H9 (cell line): ENCODE data around the gene MAD1L1. TPM values are rescaled to one million over a fixed set of nuclear protein-coding genes. Genes with fewer than 3 reads are reported as not detected.
A peak's percentile ranks its signal among the peaks of the same experiment; 100 is the strongest.

ENCODE experiments used
- DNase-seq: peaks from one replicate; pipeline ENCODE4 v3.0.0-alpha.2; 2017
- H2AFZ ChIP-seq: one replicate; pipeline ENCODE4 v1.6.1; 2013; ENCODE audit warnings: mild to moderate bottlenecking, low read length, control low read depth, moderate library complexity
- H2AK5ac ChIP-seq: 2 replicates; pipeline ENCODE4 v1.6.1; 2013; ENCODE audit warnings: low read length, control low read depth, mixed read lengths; ENCODE audit not compliant: insufficient read length
- H2BK120ac ChIP-seq: one replicate; pipeline ENCODE4 v1.6.1; 2013; ENCODE audit warnings: low read depth, mild to moderate bottlenecking, low read length, control low read depth, inconsistent platforms; ENCODE audit not compliant: poor library complexity, severe bottlenecking
- H2BK12ac ChIP-seq: 2 replicates; pipeline ENCODE4 v1.6.1; 2013; ENCODE audit warnings: low read length, control low read depth, mixed read lengths, low read depth; ENCODE audit not compliant: insufficient read length
- H2BK15ac ChIP-seq: 2 replicates; pipeline ENCODE4 v1.6.1; 2013; ENCODE audit warnings: low read depth, low read length, control low read depth
- H2BK20ac ChIP-seq: one replicate; pipeline ENCODE4 v1.6.1; 2013; ENCODE audit warnings: low read depth, mild to moderate bottlenecking, low read length, control low read depth, inconsistent platforms; ENCODE audit not compliant: poor library complexity, severe bottlenecking
- H2BK5ac ChIP-seq: 2 replicates; pipeline ENCODE4 v1.6.1; 2013; ENCODE audit warnings: low read length, control low read depth, mixed read lengths; ENCODE audit not compliant: insufficient read length
- H3K14ac ChIP-seq: 2 replicates; pipeline ENCODE4 v1.6.1; 2013; ENCODE audit warnings: low read length, control low read depth; ENCODE audit not compliant: insufficient read depth
- H3K18ac ChIP-seq: 2 replicates; pipeline ENCODE4 v1.6.1; 2013; ENCODE audit warnings: low read depth, mild to moderate bottlenecking, mixed read lengths, low read length, control low read depth; ENCODE audit not compliant: insufficient read length
- H3K23ac ChIP-seq: 2 replicates; pipeline ENCODE4 v1.6.1; 2013; ENCODE audit warnings: low read length, control low read depth, mixed read lengths, low read depth; ENCODE audit not compliant: insufficient read length
- H3K23me2 ChIP-seq: 2 replicates; pipeline ENCODE4 v1.6.1; 2013; ENCODE audit warnings: low read depth, mild to moderate bottlenecking, mixed read lengths, low read length, control low read depth; ENCODE audit not compliant: insufficient read length, poor library complexity, severe bottlenecking
- H3K27ac ChIP-seq: 2 replicates; pipeline ENCODE4 v1.5.1; 2013; ENCODE audit warnings: low read length, control low read depth, mixed read lengths, low read depth; ENCODE audit not compliant: insufficient read length
- H3K27me3 ChIP-seq: 2 replicates; pipeline ENCODE4 v1.6.1; 2013; ENCODE audit warnings: low read length, control low read depth, inconsistent platforms; ENCODE audit not compliant: insufficient read depth
- H3K4ac ChIP-seq: 2 replicates; pipeline ENCODE4 v1.6.1; 2013; ENCODE audit warnings: low read depth, mild to moderate bottlenecking, control low read depth, inconsistent platforms, low read length, moderate library complexity
- H3K4me1 ChIP-seq: 2 replicates; pipeline ENCODE4 v1.6.1; 2013; ENCODE audit warnings: low read length, control low read depth, inconsistent platforms; ENCODE audit not compliant: insufficient read depth
- H3K4me2 ChIP-seq: 2 replicates; pipeline ENCODE4 v1.6.1; 2013; ENCODE audit warnings: low read length, control low read depth, mixed read lengths; ENCODE audit not compliant: insufficient read length, insufficient read depth
- H3K56ac ChIP-seq: 2 replicates; pipeline ENCODE4 v1.6.1; 2013; ENCODE audit warnings: low read depth, mild to moderate bottlenecking, mixed read lengths, low read length, control low read depth; ENCODE audit not compliant: insufficient read length
- H3K79me1 ChIP-seq: 2 replicates; pipeline ENCODE4 v1.6.1; 2013; ENCODE audit warnings: low read depth, mild to moderate bottlenecking, moderate library complexity, low read length, control low read depth, inconsistent platforms; ENCODE audit not compliant: insufficient read depth, poor library complexity, severe bottlenecking
- H3K79me2 ChIP-seq: 2 replicates; pipeline ENCODE4 v1.6.1; 2013; ENCODE audit warnings: low read length, control low read depth, inconsistent platforms; ENCODE audit not compliant: insufficient read depth
- H3K9ac ChIP-seq: 2 replicates; pipeline ENCODE4 v1.6.1; 2013; ENCODE audit warnings: low read length, control low read depth, mixed read lengths; ENCODE audit not compliant: insufficient read length; ENCODE audit errors: extremely low read depth
- H3K9me3 ChIP-seq: one replicate; pipeline ENCODE4 v1.6.1; 2013; ENCODE audit warnings: low read depth, low read length, inconsistent platforms; ENCODE audit not compliant: control insufficient read depth
- H3T11ph ChIP-seq: one replicate; pipeline ENCODE4 v1.6.1; 2013; ENCODE audit warnings: mild to moderate bottlenecking, low read length, control low read depth, inconsistent platforms
- H4K20me1 ChIP-seq: one replicate; pipeline ENCODE4 v1.6.1; 2013; ENCODE audit not compliant: control insufficient read depth, insufficient read length, insufficient read depth
- H4K5ac ChIP-seq: 2 replicates; pipeline ENCODE4 v1.6.1; 2013; ENCODE audit warnings: low read depth, mild to moderate bottlenecking, mixed read lengths, low read length, control low read depth; ENCODE audit not compliant: insufficient read length
- H4K8ac ChIP-seq: replicated peaks from 2 replicates; pipeline ENCODE4 v1.6.1; 2013; ENCODE audit warnings: low read length, control low read depth, mixed read lengths, low read depth; ENCODE audit not compliant: insufficient read length
- H4K91ac ChIP-seq: 2 replicates; pipeline ENCODE4 v1.6.1; 2013; ENCODE audit warnings: low read depth, mild to moderate bottlenecking, moderate library complexity, mixed read lengths, low read length, control low read depth; ENCODE audit not compliant: insufficient read length
- H3K27ac Mint-ChIP-seq, 3 experiments: 2 replicates in 2 of 3; 3 replicates in 1 of 3; pipeline ENCODE4 v1.8.0; 2020 to 2021; ENCODE audit warnings: mixed read lengths in 3 of 3, mild to moderate bottlenecking in 1 of 3, moderate library complexity in 1 of 3
- H3K27me3 Mint-ChIP-seq: 2 replicates; pipeline ENCODE4 v1.8.0; 2021; ENCODE audit warnings: low read depth, mild to moderate bottlenecking, moderate library complexity, mixed read lengths
- H3K36me3 Mint-ChIP-seq, 3 experiments: 2 replicates in 2 of 3; 3 replicates in 1 of 3; pipeline ENCODE4 v1.8.0; 2020 to 2021; ENCODE audit warnings: low read depth in 3 of 3, mixed read lengths in 3 of 3; ENCODE audit not compliant: insufficient read depth in 1 of 3
- H3K4me1 Mint-ChIP-seq, 2 experiments: 2 replicates each; pipeline ENCODE4 v1.8.0; 2020; ENCODE audit warnings: mixed read lengths in 2 of 2
- H3K4me3 Mint-ChIP-seq, 2 experiments: 2 replicates in 1 of 2; 3 replicates in 1 of 2; pipeline ENCODE4 v1.8.0; 2020 to 2021; ENCODE audit warnings: mild to moderate bottlenecking in 2 of 2, mixed read lengths in 2 of 2, moderate library complexity in 1 of 2
- H3K9me3 Mint-ChIP-seq, 2 experiments: 2 replicates in 1 of 2; 3 replicates in 1 of 2; pipeline ENCODE4 v1.8.0; 2020; ENCODE audit warnings: mild to moderate bottlenecking in 2 of 2, mixed read lengths in 2 of 2, moderate library complexity in 1 of 2
- WGBS: extraction: QIAGEN DNeasy Blood & Tissue Kit; methylation state at CpG from one replicate; pipeline ENCODE4 v1.1.7; 2013; ENCODE audit warnings: missing lambda C conversion rate, low lambda C conversion rate, mixed read lengths; ENCODE audit not compliant: insufficient read length; ENCODE audit errors: extremely low coverage; 5-methylcytosine and 5-hydroxymethylcytosine counted together
- total RNA-seq: library from RNA; stranded (reverse); gene quantifications from 2 replicates; pipeline ENCODE4 v1.2.1, GENCODE V29; 2021
- TF ChIP-seq, protein P1 (sequence below): fragments of 200-600 bp; sonication (generic); conservative IDR thresholded peaks from 3 replicates; pipeline ENCODE4 v1.8.0; 2021; ENCODE audit warnings: antibody characterized with exemption, mild to moderate bottlenecking

The MAD1L1 gene
- total RNA-seq, 1 experiment from 2014 or later = 39.0 TPM

GRCh38 chr7:2044883-2045471 is 187.8 kb downstream of the MAD1L1 start:
- H3K4me1 Mint-ChIP-seq = peaks cover 10 to 27% of the 10 kb centered on the region in 2 experiments
- no peak overlapping the region for H2BK20ac ChIP-seq
- no peak overlapping the region for H3T11ph ChIP-seq
- TF ChIP-seq, protein P1, sequence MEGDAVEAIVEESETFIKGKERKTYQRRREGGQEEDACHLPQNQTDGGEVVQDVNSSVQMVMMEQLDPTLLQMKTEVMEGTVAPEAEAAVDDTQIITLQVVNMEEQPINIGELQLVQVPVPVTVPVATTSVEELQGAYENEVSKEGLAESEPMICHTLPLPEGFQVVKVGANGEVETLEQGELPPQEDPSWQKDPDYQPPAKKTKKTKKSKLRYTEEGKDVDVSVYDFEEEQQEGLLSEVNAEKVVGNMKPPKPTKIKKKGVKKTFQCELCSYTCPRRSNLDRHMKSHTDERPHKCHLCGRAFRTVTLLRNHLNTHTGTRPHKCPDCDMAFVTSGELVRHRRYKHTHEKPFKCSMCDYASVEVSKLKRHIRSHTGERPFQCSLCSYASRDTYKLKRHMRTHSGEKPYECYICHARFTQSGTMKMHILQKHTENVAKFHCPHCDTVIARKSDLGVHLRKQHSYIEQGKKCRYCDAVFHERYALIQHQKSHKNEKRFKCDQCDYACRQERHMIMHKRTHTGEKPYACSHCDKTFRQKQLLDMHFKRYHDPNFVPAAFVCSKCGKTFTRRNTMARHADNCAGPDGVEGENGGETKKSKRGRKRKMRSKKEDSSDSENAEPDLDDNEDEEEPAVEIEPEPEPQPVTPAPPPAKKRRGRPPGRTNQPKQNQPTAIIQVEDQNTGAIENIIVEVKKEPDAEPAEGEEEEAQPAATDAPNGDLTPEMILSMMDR = no peak
- H3K23me2 ChIP-seq = no peaks in the 10 kb centered on the region
- no peaks in the 10 kb centered on the region for H3K79me2 ChIP-seq
- H3K56ac ChIP-seq = no peak overlapping the region
- no peaks in the 10 kb centered on the region for H4K20me1 ChIP-seq
- WGBS = no CpG with 5 or more reads among the region's 21 CpGs
- no peak overlapping the region for H3K18ac ChIP-seq
- no peak overlapping the region for H3K9ac ChIP-seq
- DNase-seq = no peak
- H3K4me1 ChIP-seq = no peaks in the 10 kb centered on the region; the same call in 1 of the 2 replicates
- peaks cover 16 to 19% (median 17%) of the 10 kb centered on the region in 3 experiments; a peak in 6 of 7 replicates for H3K36me3 Mint-ChIP-seq
- H3K9me3 Mint-ChIP-seq = peaks cover 6 to 15% of the 10 kb centered on the region in 2 experiments
- H2BK12ac ChIP-seq = no peak overlapping the region
- H2BK5ac ChIP-seq = no peak overlapping the region
- no peak overlapping the region for H2AK5ac ChIP-seq
- no peak overlapping the region for H4K8ac ChIP-seq
- H2AFZ ChIP-seq = no peak overlapping the region
- peak overlapping the region in 2 of 3 experiments; percentile 92 to 93; a peak in 5 of 7 replicates for H3K27ac Mint-ChIP-seq
- no peak overlapping the region for H3K14ac ChIP-seq
- no peaks in the 10 kb centered on the region for H3K79me1 ChIP-seq
- H3K27ac ChIP-seq = no peak overlapping the region
- no peak overlapping the region for H4K91ac ChIP-seq
- H2BK120ac ChIP-seq = no peak overlapping the region
- H3K4ac ChIP-seq = no peak overlapping the region
- no peaks in the 10 kb centered on the region for H3K27me3 ChIP-seq
- H3K23ac ChIP-seq = no peak overlapping the region
- no peak overlapping the region for H3K4me3 Mint-ChIP-seq
- H2BK15ac ChIP-seq = no peak overlapping the region
- no peak overlapping the region for H3K4me2 ChIP-seq
- H3K27me3 Mint-ChIP-seq = no peaks in the 10 kb centered on the region; the same call in 1 of the 2 replicates
- H4K5ac ChIP-seq = no peak overlapping the region
- H3K9me3 ChIP-seq = no peaks in the 10 kb centered on the region
